Muscle of leg (tissue), 11 donors: ENCODE data around the gene APPL2. TPM values are rescaled to one million over a fixed set of nuclear protein-coding genes. Genes with fewer than 3 reads are reported as not detected.

Experiments
- DNase-seq: peaks from one replicate; pipeline ENCODE4 v3.0.0; 2013
- H3K27ac ChIP-seq: one replicate; pipeline ENCODE4 v1.5.1; 2013; ENCODE audit warnings: mild to moderate bottlenecking, low read length, control low read depth
- H3K27me3 ChIP-seq: one replicate; pipeline ENCODE4 v1.6.1; 2013; ENCODE audit warnings: low read length; ENCODE audit not compliant: control insufficient read depth, insufficient read depth
- H3K36me3 ChIP-seq: one replicate; pipeline ENCODE4 v1.6.1; 2013; ENCODE audit warnings: low read length; ENCODE audit not compliant: control insufficient read depth, insufficient read depth
- H3K4me1 ChIP-seq: one replicate; pipeline ENCODE4 v1.6.1; 2013; ENCODE audit warnings: low read length; ENCODE audit not compliant: control insufficient read depth, insufficient read depth
- H3K4me3 ChIP-seq: one replicate; pipeline ENCODE4 v1.5.1; 2013; ENCODE audit warnings: low read length, control low read depth
- H3K9me3 ChIP-seq: replicated peaks from 2 replicates; pipeline ENCODE4 v1.6.1; 2013; ENCODE audit warnings: low read depth, low read length; ENCODE audit not compliant: control insufficient read depth
- WGBS: methylation state at CpG from one replicate; pipeline ENCODE4 v1.1.5; 2013; ENCODE audit warnings: missing lambda C conversion rate; ENCODE audit not compliant: insufficient coverage; 5-methylcytosine and 5-hydroxymethylcytosine counted together
- polyA plus RNA-seq, 8 donors: library from polyadenylated mRNA; unstranded; fragments of 120-200 nt; gene quantifications; one replicate each; pipeline versions ENCODE4 v1.2.1 to v1.2.3, GENCODE V29; 2013; ENCODE audit warnings: inconsistent platforms in 1 of 8, low replicate concordance in 1 of 8; ENCODE audit not compliant: insufficient read length in 8 of 8, insufficient read depth in 1 of 8
- total RNA-seq: library from RNA; stranded (reverse); fragments of 120-200 nt; gene quantifications from one replicate; pipeline ENCODE4 v1.2.4, GENCODE V29; 2013

APPL2 gene
- total and polyA plus RNA-seq, 9 donors, result 23.1 to 35.1 (median 27.3) TPM

GRCh38 chr12:105273601-105274000 lies 37.6 kb upstream of the APPL2 start:
- WGBS, result no CpG with 5 or more reads among the region's 2 CpGs
- Histone ChIP-seq H3K4me1 (no peaks in the 10 kb centered on the region), H3K27ac (no peak overlapping the region), H3K9me3 (no peaks in the 10 kb centered on the region), H3K4me3 (no peak overlapping the region), H3K36me3 (no peaks in the 10 kb centered on the region), H3K27me3 (no peaks in the 10 kb centered on the region)
- no peak for DNase-seq

DNA sequence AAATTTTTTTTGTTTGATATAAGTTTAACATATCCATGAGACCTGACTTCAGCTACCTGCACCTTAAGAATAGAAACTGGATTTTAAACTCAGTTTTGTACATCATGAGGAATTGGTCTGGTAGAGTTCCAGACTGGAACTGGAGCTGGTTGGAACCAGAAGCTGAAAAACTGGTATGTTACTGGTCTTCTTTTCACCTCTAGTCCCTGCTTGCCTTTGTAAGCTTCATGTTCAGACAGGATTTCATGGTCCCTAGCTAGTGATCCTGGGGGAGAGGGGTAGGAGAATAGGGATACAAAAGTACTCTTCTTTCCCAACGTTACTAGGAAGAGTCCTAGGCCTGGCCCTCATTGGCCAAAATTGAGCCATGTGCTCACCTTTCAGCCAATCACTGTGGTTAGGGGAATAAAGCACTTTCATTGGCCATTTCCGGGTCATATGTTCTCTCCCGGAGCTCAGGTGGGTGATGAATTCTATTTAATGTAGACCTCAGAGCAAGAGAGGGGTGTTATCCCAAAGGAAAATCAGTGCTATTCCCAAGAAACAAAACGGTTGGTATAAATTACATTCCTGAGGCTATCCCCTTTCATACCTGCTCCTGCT lies 36.9 kb upstream of the APPL2 start:
- no peak overlapping the region for H3K27ac ChIP-seq
- H3K27me3 ChIP-seq, result no peaks in the 10 kb centered on the region
- H3K4me3 ChIP-seq, result no peak overlapping the region
- no peaks in the 10 kb centered on the region for H3K4me1 ChIP-seq
- no peak for DNase-seq
- H3K36me3 ChIP-seq, result no peaks in the 10 kb centered on the region
- WGBS, result 100% methylated on average over 1 of the region's 4 CpGs
- no peaks in the 10 kb centered on the region for H3K9me3 ChIP-seq

DNA sequence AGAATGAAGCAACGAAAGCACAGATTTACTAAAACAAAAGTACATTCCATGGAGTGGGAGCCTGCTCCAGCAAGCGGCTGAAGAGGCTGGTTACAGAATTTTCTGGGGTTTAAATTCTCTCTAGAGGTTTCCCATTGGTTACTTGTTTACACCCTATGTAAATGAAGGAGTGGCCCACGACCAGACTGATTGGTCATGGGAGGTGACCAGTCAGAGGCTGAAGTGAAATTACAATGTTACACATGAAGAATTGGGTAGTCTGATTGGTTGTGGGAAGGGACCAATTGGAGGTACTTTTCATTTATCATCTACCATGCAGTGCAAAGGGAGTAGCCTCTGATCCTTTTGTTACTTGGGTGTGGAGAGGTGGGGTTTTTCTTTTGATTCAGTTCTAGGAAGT lies 36.2 kb upstream of the APPL2 start:
- no peaks in the 10 kb centered on the region for H3K9me3 ChIP-seq
- DNase-seq, result no peak
- no peaks in the 10 kb centered on the region for H3K4me1 ChIP-seq
- no peaks in the 10 kb centered on the region for H3K27me3 ChIP-seq
- H3K36me3 ChIP-seq, result no peaks in the 10 kb centered on the region
- no peak overlapping the region for H3K4me3 ChIP-seq
- WGBS, result 83% methylated on average over 1 of the region's 3 CpGs
- H3K27ac ChIP-seq, result no peak overlapping the region

GRCh38 chr12:105271364-105271763 lies 35.4 kb upstream of the APPL2 start:
- Histone ChIP-seq H3K4me1 (no peaks in the 10 kb centered on the region), H3K27ac (no peak overlapping the region), H3K4me3 (no peak overlapping the region), H3K36me3 (no peaks in the 10 kb centered on the region), H3K27me3 (no peaks in the 10 kb centered on the region), H3K9me3 (no peaks in the 10 kb centered on the region)
- DNase-seq, result no peak
- no CpG with 5 or more reads among the region's 1 CpG for WGBS

GRCh38 chr12:105270671-105271255 lies 34.8 kb upstream of the APPL2 start:
- no peaks in the 10 kb centered on the region for H3K27me3 ChIP-seq
- no peaks in the 10 kb centered on the region for H3K4me1 ChIP-seq
- no peak overlapping the region for H3K4me3 ChIP-seq
- 0% methylated on average over 1 of the region's 4 CpGs for WGBS
- no peak overlapping the region for H3K27ac ChIP-seq
- H3K36me3 ChIP-seq, result no peaks in the 10 kb centered on the region
- H3K9me3 ChIP-seq, result no peaks in the 10 kb centered on the region
- DNase-seq, result no peak

DNA sequence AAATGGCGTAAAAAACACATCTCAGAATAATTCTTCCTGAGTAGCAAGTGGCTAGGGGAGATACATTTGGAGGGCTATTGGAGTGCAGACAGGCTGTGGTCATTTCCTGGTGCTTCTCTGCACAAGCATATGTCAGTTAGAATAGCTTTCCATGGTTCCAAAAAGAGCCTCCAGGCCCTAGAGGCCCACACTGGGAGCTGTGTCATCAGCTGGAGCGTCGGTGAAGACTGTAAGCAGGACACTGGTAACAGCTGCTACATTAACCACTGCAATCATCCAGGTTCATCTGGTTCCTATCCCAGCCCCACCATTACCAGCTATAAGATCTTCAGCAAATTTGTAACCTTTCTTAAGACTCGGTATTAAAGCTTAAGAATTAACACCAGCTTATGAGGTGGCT lies 31.7 kb upstream of the APPL2 start:
- no peaks in the 10 kb centered on the region for H3K27me3 ChIP-seq
- no peak overlapping the region for H3K4me3 ChIP-seq
- no peaks in the 10 kb centered on the region for H3K36me3 ChIP-seq
- no peak overlapping the region for H3K27ac ChIP-seq
- WGBS, result 17% methylated on average over 2 of the region's 4 CpGs
- no peaks in the 10 kb centered on the region for H3K9me3 ChIP-seq
- peak; percentile 43 for DNase-seq
- no peaks in the 10 kb centered on the region for H3K4me1 ChIP-seq

- no peaks in the 10 kb centered on the region for H3K27me3 ChIP-seq
- H3K27ac ChIP-seq, result no peak overlapping the region
- no peak overlapping the region for H3K4me3 ChIP-seq
- DNase-seq, result no peak
- no peaks in the 10 kb centered on the region for H3K9me3 ChIP-seq
- no peaks in the 10 kb centered on the region for H3K36me3 ChIP-seq
- H3K4me1 ChIP-seq, result no peaks in the 10 kb centered on the region
- no CpG with 5 or more reads among the region's 4 CpGs for WGBS
Measured at GRCh38 chr12:105264771-105265170, 28.8 kb upstream of the APPL2 start.

GRCh38 chr12:105262461-105263184 lies 26.6 kb upstream of the APPL2 start:
- Histone ChIP-seq H3K27ac (no peak overlapping the region), H3K9me3 (no peaks in the 10 kb centered on the region), H3K4me3 (no peak overlapping the region), H3K27me3 (no peaks in the 10 kb centered on the region), H3K36me3 (no peaks in the 10 kb centered on the region), H3K4me1 (no peaks in the 10 kb centered on the region)
- DNase-seq, result no peak
- 40% methylated on average over 1 of the region's 6 CpGs for WGBS

GRCh38 chr12:105261010-105261409 lies 25.0 kb upstream of the APPL2 start:
- WGBS, result no CpG with 5 or more reads among the region's 2 CpGs

GRCh38 chr12:105259226-105259625 lies 23.3 kb upstream of the APPL2 start:
- no peaks in the 10 kb centered on the region for H3K27me3 ChIP-seq
- no peak overlapping the region for H3K27ac ChIP-seq
- WGBS, result no CpG with 5 or more reads among the region's 3 CpGs
- no peak overlapping the region for H3K4me3 ChIP-seq
- no peaks in the 10 kb centered on the region for H3K36me3 ChIP-seq
- no peaks in the 10 kb centered on the region for H3K9me3 ChIP-seq
- no peaks in the 10 kb centered on the region for H3K4me1 ChIP-seq
- no peak for DNase-seq

More at GRCh38 chr12:105261010-105261409, 25.0 kb upstream of the APPL2 start:
- no peaks in the 10 kb centered on the region for H3K4me1 ChIP-seq
- H3K4me3 ChIP-seq, result no peak overlapping the region
- no peak for DNase-seq
- H3K36me3 ChIP-seq, result no peaks in the 10 kb centered on the region
- no peaks in the 10 kb centered on the region for H3K27me3 ChIP-seq
- no peak overlapping the region for H3K27ac ChIP-seq
- H3K9me3 ChIP-seq, result no peaks in the 10 kb centered on the region
